ENCODE measurements around the gene ENC1.

Gene ENC1

GRCh38 chr5:74641735-74642542 is 1.4 kb upstream of the ENC1 start:
- Histone ChIP-seq H3K79me2 (ENCODE audit: insufficient read depth, low read depth) (peaks cover 34% of the 10 kb centered on the region), H3K4me3 (IDR thresholded peaks at IDR 0.05; ENCODE audit: insufficient read depth, low read depth, low read length) (no peak overlapping the region), H4K20me1 (ENCODE audit: insufficient read depth) (peaks cover 26% of the 10 kb centered on the region), H2AFZ (ENCODE audit: low read depth) (peak overlapping the region; percentile 71; the same call in 1 of the 2 replicates), H3K27me3 (ENCODE audit: insufficient read depth, low read depth) (no peaks in the 10 kb centered on the region), H3K4me2 (peak overlapping the region; percentile 75), H3K36me3 (ENCODE audit: insufficient read depth) (no peaks in the 10 kb centered on the region), H3K4me1 (ENCODE audit: low read depth, poor library complexity, severe bottlenecking) (peaks cover 16% of the 10 kb centered on the region), H3K9ac (peak overlapping the region; percentile 50; the same call in 1 of the 2 replicates), H3K27ac (peak overlapping the region; percentile 60)
- peak; percentile 37 for TF ChIP-seq CTCF (conservative IDR thresholded peaks at IDR 0.05; ENCODE audit: low read depth, low read length)

- no peaks in the 10 kb centered on the region for H3K27me3 ChIP-seq (ENCODE audit: insufficient read depth, low read depth)
- peak overlapping the region; percentile 60 for H3K27ac ChIP-seq
- TF ChIP-seq CTCF (conservative IDR thresholded peaks at IDR 0.05; ENCODE audit: low read depth, low read length), result no peak
- H4K20me1 ChIP-seq (ENCODE audit: insufficient read depth), result peaks cover 26% of the 10 kb centered on the region
- H3K4me3 ChIP-seq (IDR thresholded peaks at IDR 0.05; ENCODE audit: insufficient read depth, low read depth, low read length), result no peak overlapping the region
- H3K9ac ChIP-seq, result peak overlapping the region; percentile 50
- peaks cover 21% of the 10 kb centered on the region for H3K4me1 ChIP-seq (ENCODE audit: low read depth, poor library complexity, severe bottlenecking)
- H3K4me2 ChIP-seq, result peak overlapping the region; percentile 75
- H3K79me2 ChIP-seq (ENCODE audit: insufficient read depth, low read depth), result peaks cover 42% of the 10 kb centered on the region
- no peaks in the 10 kb centered on the region for H3K36me3 ChIP-seq (ENCODE audit: insufficient read depth)
- peak overlapping the region; percentile 71 for H2AFZ ChIP-seq (ENCODE audit: low read depth)
These were observed 616 bp upstream of the ENC1 start for GRCh38 chr5:74640954-74641734.

GRCh38 chr5:74639807-74640449 is 600 bp downstream of the ENC1 start:
- Histone ChIP-seq H3K4me2 (peak overlapping the region; percentile 77), H3K4me1 (ENCODE audit: low read depth, poor library complexity, severe bottlenecking) (peaks cover 23% of the 10 kb centered on the region), H2AFZ (ENCODE audit: low read depth) (peak overlapping the region; percentile 55), H3K4me3 (IDR thresholded peaks at IDR 0.05; ENCODE audit: insufficient read depth, low read depth, low read length) (no peak overlapping the region), H3K79me2 (ENCODE audit: insufficient read depth, low read depth) (peaks cover 54% of the 10 kb centered on the region), H3K27ac (peak overlapping the region; percentile 60), H3K27me3 (ENCODE audit: insufficient read depth, low read depth) (no peaks in the 10 kb centered on the region), H3K9ac (peak overlapping the region; percentile 54), H3K36me3 (ENCODE audit: insufficient read depth) (peaks cover 2% of the 10 kb centered on the region; the same call in 1 of the 2 replicates), H4K20me1 (ENCODE audit: insufficient read depth) (peaks cover 35% of the 10 kb centered on the region)
- TF ChIP-seq CTCF (conservative IDR thresholded peaks at IDR 0.05; ENCODE audit: low read depth, low read length), result no peak; the same call in 1 of the 2 replicates

Data from KMS-11 (cell line).